PFSK-1 (cell line): ENCODE results near the gene USP13.

Source experiments
- FOXP2 ChIP-seq: optimal IDR thresholded peaks from 2 replicates; pipeline ENCODE3; 2011; ENCODE audit warnings: borderline replicate concordance, control low read depth, inconsistent platforms; ENCODE audit not compliant: insufficient read depth; ENCODE audit errors: extremely low read length, extremely low read depth
- POLR2AphosphoS5 ChIP-seq: IDR thresholded peaks from 2 replicates; pipeline ENCODE4 v1.6.1; 2012; ENCODE audit warnings: low read depth, mild to moderate bottlenecking, control low read depth, low read length, moderate library complexity
- REST ChIP-seq, 2 experiments: IDR thresholded peaks; 2 replicates each; pipeline versions ENCODE4 v1.6.1 to v1.8.0; 2011 to 2012; ENCODE audit warnings: low read depth in 2 of 2, low read length in 2 of 2, control low read depth in 1 of 2, inconsistent platforms in 1 of 2, mild to moderate bottlenecking in 1 of 2, moderate library complexity in 1 of 2; ENCODE audit not compliant: insufficient read depth in 1 of 2
- SIN3A ChIP-seq: IDR thresholded peaks from 2 replicates; pipeline ENCODE4 v1.6.1; 2012; ENCODE audit warnings: mild to moderate bottlenecking, low read length, moderate library complexity, borderline replicate concordance; ENCODE audit not compliant: insufficient read depth
- TAF1 ChIP-seq: IDR thresholded peaks from 2 replicates; pipeline ENCODE4 v1.6.1; 2012; ENCODE audit warnings: low read length, control low read depth, borderline replicate concordance; ENCODE audit not compliant: insufficient read depth

USP13 gene

GRCh38 chr3:179826247-179826637, 173.4 kb downstream of the USP13 start:
- no peak for TF ChIP-seq FOXP2
- TF ChIP-seq TAF1: no peak
- no peak for TF ChIP-seq REST (IDR thresholded peaks at IDR 0.05; ENCODE audit: insufficient read depth in 1 of 2, low read depth in 2 of 2, low read length in 2 of 2)
- no peak for TF ChIP-seq POLR2AphosphoS5
- no peak for TF ChIP-seq SIN3A

GRCh38 chr3:179828738-179829137, 175.9 kb downstream of the USP13 start:
- TF ChIP-seq TAF1: no peak
- no peak for TF ChIP-seq REST (IDR thresholded peaks at IDR 0.05; ENCODE audit: insufficient read depth in 1 of 2, low read depth in 2 of 2, low read length in 2 of 2)
- TF ChIP-seq POLR2AphosphoS5: no peak
- TF ChIP-seq FOXP2: no peak
- TF ChIP-seq SIN3A: no peak

- TF ChIP-seq FOXP2 (no peak), SIN3A (no peak), REST (IDR thresholded peaks at IDR 0.05; ENCODE audit: insufficient read depth in 1 of 2, low read depth in 2 of 2, low read length in 2 of 2) (no peak), POLR2AphosphoS5 (no peak), TAF1 (no peak)
These were observed 176.6 kb downstream of the USP13 start for GRCh38 chr3:179829401-179829800.

GRCh38 chr3:179832333-179832854, 179.6 kb downstream of the USP13 start:
- TF ChIP-seq TAF1 (no peak), SIN3A (no peak)

- TF ChIP-seq TAF1 (no peak), POLR2AphosphoS5 (no peak), REST (IDR thresholded peaks at IDR 0.05; ENCODE audit: insufficient read depth in 1 of 2, low read depth in 2 of 2, low read length in 2 of 2) (no peak), SIN3A (no peak), FOXP2 (no peak)
These were observed 180.5 kb downstream of the USP13 start for GRCh38 chr3:179833294-179833693.
